ENCODE measurements around the gene LSAMP.

- no peak for TF ChIP-seq CTCF (IDR thresholded peaks at IDR 0.05)
- TF ChIP-seq POLR2A (IDR thresholded peaks at IDR 0.05) = no peak
- no peak for TF ChIP-seq EP300 (IDR thresholded peaks at IDR 0.05)
Observed at GRCh38 chr3:116077557-116077956, 367.7 kb downstream of the LSAMP start.

Measured in sigmoid colon (tissue), 4 donors.